HK-2 (cell line): ENCODE measurements around the gene ZNG1B.
"Not testable (repeated sequence)": the region's sequence is repeated elsewhere in the genome, so short reads cannot be mapped to it uniquely, and the experiment has no call there.

ENCODE experiments used
- DNase-seq: peaks from one replicate; pipeline ENCODE4 v3.0.0-alpha.2; 2018; ENCODE audit not compliant: unreplicated experiment

The ZNG1B gene

DNA sequence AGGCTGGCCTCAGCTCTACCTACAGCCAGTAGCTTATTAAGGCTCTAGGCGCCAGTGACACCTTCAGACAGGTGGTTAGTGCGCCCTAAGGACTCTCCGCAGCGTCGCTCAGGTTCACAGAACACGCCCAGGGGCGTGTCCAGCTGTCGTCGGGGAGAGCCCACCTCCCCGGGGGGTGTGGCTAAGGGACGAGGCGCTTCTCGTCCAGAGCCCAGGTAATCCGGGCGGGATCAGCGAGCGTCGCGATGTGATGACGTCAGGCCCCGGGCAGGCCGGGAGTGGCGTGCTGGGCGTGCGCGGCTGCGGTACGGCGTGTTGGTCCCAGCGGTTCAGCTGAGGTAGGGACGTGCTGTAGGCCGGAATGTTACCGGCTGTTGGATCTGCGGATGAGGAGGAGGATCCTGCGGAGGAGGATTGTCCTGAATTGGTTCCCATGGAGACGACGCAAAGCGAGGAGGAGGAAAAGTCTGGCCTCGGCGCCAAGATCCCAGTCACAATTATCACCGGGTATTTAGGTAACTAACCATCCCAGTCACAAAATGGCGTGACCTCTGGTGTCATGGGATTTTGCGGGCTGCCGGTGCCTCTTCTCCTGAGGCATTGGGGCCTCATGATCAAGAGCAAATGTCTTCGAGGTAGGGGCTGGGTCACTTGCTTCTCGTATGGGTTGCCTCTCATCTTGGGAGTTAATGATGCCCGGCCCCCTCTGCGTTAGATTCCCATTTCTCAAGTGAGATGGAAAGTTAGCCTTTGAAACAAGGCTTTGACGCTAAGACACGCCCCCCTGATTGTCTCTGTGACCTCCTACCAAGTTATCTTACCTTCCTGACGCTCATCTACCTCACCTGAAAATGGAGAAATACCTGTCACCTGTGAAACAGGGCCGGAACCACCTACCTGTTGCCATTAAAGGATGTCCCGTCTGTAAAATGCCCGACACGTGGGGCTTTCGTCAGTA is at the start of gene ZNG1B:
TSS of gene ZNG1B (plus strand) at position 184 of the 958 bp plus-strand sequence. CDS start at position 362, 178 bp downstream.
- DNase-seq: peak; percentile 0

DNA sequence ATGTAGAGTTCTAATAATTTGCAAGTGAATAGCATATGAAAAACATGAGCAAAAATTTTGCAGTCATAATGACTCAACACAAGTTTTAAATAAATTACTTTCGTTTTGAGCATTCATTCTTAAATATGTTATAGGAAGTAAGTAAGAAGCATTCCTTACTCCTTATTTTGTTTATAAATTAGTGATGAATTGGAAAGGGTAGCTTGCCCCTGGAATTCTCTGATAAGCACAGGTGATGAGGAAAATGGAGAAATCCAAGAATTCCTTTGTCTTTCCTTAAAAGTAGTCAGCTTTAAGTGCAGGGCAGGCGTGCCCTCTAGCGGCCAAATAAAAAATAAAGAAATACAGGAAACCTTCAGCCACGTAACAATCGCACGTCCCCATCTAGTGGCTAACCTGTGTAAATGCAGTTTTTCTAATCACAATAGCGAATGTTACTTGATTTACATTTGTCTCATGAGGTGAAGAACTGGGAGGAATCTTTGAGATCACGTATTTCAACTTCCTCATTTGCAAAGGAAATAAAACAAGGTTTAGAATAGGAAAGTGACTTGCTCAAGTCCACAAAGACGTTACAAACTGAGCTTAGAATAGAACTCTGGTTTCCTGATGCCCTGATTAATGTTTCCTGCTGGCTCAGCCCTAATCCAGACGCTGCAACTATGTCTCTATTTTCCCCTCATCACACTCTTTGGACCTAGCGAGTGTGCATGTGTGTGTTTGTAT is 47.2 kb upstream of the ZNG1B start:
- DNase-seq: peak; percentile 67

DNA sequence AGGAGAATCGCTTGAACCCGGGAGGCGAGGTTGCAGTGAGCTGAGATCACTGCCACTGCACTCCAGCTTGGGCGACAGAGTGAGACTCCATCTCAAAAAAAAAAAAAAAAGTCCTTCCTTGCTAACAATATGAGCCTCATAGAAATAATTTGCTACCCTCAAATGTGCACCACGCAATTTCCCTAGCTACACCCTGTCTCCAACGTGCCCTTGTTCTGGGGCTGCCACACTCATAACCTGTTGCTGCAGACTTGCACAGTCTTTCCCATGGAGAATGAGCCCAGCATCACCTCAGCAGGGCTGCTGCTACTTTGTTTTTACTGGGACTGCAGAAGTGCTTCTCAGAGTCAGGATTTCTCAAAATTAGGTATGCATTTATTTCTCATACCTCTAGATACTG is 46.4 kb upstream of the ZNG1B start:
- DNase-seq: no peak

DNA sequence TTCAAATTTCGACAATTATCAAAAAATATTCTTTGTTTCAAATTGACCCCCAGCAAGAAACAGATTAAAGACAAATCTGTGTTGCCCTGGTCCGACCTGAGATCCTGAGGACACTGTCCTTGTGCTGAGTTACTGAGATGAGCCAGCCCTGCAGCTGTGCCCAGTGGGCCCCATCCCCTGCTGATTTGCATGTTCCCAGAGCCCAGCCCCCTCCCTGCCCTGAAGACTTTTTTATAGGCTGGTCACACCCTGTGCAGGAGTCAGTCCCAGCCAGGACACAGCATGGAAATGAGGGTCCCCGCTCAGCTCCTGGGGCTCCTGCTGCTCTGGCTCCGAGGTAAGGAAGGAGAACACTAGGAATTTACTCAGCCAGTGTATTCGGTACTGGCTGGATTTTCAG is 31.4 kb upstream of the ZNG1B start:
- DNase-seq: no peak

DNA sequence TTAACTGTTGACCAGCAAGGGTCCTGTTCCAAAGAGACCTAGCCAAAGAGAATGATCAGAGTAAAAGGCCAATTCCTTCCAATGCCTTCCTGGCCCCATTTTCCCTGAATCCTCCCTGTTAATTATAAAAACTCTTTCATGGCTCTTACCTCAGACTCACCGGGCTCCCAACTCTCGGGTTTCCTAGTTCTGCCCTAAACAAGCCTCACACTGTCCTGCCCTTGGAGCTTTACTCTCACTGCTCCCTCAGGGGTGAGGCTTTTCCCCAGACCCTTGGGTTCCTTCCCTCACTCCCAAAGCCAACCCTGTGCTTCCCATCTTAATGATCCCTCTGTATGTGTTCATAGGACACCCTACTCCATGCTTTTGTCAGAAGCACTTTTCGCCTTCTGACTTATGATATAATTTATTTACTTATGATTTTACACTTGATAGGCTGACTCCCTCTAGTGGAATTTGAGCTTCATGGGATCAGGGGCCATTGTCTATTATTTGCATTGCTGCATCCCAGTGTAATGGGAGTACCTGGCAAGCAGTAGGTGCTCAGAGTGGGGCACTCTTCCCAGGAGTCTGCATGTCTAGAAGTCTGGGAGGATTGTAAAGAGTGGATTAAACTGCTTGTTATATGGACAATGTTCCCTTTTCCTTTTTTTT is 29.9 kb upstream of the ZNG1B start:
- no peak for DNase-seq

DNA sequence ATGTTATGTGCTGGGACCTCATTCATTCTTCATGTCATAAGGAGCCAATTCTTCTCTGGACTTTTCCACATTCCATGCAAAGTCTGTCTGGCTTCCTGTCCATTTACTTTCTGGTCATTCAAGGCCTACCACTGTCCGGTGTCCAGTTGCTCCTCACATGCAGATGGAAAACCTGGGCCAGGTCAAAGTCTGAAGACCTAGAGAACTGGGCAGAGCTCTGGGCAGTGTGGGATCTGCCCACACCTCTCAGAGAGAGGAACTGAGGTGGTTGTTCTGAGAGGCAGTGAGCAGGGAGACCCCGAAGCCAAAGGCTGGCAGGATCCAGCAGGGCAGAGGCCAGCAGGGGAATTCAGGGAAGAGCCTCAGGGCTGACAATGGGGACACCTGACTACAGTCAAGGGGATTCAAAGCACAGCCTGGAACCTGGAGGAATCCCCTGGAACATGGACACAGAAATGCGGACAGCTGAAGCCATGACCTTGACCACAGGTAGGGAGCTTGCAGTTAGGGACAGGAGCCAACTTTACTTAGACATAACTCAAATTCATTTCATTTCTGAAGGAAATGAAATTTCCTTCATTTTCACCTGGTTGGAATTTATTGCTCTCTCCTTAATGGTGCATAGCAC is 25.7 kb upstream of the ZNG1B start:
- DNase-seq: not testable (repeated sequence)

DNA sequence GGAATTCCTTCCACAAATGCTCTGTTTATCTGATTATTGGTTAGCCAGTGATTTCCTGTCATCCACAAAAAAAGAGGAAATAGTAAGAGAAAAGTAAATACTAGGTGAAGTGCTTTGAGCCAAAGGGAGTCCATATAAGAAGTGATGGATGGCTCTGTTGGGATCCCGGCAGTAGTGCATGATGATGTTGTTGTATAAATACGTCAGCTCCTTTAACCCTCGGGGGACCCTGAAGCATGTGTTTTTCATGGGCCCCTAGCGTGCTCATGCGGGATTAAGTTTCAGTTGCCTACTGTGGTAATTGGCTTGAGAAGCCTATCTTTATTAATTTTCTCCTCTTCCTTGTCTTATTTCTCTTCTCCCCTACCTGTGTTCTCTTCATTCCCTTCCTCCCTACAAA is 24.7 kb upstream of the ZNG1B start:
- DNase-seq: not testable (repeated sequence)

DNA sequence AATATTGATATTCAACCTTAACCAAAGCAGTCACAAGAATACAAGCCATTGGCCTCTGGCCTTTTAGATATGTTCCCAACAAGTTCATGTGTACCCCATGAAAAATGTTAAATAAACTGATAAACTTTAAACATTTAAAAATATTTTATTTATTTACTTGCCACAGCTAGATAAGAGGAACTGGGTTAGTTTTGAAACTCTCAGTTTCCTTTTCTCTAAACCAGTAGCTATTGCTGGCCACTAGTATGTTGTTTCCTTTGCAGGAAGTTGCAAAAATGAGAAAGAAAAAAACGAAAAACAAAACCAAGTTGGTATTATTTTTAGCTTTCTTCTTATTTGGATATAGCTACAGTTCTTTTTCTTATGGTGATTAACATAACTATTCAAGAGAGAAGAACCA is 5.7 kb upstream of the ZNG1B start:
- DNase-seq: not testable (repeated sequence)

DNA sequence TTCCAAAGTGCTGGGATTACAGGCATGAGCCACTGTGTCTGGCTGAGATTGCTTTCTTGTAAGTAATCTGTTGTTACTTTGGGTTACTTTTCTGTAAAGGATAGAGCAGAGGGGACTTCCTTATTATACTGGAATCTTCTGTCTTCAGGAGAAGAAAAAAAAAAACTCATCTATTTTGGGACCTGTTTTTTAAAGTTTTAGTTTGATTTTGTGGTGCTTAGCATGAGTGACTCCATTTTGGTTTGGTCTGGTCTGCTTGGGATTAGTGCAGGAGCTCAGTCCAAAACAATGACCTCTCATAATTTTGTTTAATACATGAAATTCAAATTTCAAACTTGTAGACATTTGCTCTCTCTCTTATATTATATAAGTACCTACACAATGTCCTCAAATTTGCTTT is 4.0 kb upstream of the ZNG1B start:
- not testable (repeated sequence) for DNase-seq

DNA sequence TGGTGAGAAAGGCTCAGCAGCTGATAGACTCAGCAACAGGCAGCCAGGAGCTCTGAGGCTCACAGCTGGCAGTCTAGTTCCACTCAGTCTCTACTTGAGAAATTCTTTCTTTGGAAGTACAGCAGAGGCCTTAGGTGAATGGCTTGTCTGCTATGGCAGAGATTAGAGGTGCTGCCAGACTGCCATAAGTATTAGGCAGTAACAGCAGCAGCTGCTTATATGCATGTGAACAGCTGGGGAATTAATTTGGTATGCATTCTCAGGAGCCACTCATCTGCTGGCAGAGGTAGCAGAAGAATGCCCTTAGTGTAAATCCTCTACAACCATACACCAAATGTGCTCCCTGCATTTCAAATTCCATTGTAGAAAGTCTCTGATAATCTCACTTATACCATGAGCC is 28.3 kb downstream of the ZNG1B start:
- DNase-seq: not testable (repeated sequence)

DNA sequence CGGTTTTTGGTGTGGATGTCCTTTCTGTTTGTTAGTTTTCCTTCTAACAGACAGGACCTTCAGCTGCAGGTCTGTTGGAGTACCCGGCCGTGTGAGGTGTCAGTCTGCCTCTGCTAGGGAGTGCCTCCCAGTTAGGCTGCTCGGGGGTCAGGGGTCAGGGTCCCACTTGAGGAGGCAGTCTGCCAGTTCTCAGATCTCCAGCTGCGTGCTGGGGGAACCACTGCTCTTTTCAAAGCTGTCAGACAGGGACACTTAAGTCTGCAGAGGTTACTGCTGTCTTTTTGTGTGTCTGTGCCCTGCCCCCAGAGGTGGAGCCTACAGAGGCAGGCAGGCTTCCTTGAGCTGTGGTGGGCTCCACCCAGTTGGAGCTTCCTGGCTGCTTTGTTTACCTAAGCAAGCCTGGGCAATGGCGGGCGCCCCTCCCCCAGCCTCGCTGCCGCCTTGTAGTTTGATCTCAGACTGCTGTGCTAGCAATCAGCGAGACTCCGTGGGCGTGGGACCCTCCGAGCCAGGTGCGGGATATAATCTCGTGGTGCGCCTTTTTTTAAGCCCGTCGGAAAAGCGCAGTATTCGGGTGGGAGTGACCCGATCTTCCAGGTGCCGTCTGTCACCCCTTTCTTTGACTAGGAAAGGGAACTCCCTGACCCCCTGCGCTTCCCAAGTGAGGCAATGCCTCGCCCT is 39.3 kb downstream of the ZNG1B start:
- not testable (repeated sequence) for DNase-seq

DNA sequence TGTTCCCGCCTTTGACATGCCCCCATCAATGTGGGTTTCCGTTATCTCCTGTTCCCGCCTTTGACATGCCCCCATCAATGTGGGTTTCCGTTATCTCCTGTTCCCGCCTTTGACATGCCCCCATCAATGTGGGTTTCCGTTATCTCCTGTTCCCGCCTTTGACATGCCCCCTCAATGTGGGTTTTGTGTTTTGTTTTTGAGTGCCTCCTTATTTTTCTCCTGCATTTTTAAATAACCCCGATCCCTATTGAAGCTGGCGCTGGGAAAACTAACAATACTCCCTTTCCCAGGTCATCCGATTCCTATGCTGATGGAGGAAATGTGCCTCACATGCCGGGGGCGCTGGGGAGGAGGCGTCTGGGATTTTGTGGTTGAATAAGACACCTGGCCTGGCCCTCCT is 59.0 kb downstream of the ZNG1B start:
- not testable (repeated sequence) for DNase-seq

DNA sequence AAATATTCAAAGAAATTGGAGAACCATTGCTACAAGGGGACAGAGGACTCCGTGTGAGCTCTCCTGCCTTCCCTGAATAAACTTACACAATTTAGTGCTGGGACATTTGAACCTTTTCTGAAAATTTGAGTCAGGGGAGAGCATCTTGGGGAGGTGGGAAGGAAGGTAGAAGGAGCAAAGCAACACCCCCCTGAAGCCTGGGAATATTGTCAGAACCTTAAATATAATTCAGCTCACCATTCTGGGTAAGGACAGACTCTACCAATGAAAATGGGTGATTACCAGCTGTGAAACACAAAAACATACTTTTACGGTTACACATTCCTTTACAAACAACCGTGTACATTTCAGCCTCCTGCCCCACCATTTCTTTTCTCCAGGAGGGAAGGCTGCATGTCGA is 60.9 kb downstream of the ZNG1B start, which contains the start of gene FOXD4L1:
TSS of gene FOXD4L1 (plus strand) at position 301 of the 400 bp plus-strand sequence. CDS start 592 bp downstream, outside the sequence.
- DNase-seq: not testable (repeated sequence)

DNA sequence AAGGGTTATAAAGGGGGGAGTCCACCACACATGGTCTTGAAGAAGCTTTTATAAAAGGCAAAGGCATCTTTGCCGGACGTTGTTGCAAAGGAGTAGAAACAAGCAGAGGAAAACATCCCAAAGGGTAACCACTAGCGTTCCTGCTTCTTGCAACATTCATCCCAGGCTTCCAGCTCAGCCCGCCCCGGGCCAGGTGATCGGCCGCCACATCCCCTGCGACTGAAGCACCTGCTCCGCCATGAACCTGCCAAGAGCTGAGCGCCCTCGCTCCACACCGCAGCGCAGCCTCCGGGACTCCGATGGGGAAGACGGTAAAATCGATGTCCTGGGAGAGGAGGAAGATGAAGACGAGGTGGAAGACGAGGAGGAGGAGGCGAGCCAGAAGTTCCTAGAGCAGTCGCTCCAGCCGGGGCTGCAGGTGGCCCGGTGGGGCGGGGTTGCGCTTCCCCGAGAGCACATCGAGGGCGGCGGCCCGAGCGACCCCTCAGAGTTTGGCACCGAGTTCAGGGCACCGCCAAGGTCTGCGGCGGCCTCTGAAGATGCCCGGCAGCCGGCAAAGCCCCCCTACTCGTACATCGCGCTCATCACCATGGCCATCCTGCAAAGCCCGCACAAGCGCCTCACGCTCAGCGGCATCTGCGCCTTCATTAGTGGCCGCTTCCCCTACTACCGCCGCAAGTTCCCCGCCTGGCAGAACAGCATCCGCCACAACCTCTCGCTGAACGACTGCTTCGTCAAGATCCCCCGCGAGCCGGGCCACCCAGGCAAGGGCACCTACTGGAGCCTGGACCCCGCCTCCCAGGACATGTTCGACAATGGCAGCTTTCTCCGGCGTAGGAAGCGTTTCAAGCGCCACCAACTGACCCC is 61.8 kb downstream of the ZNG1B start:
- DNase-seq: not testable (repeated sequence)

DNA sequence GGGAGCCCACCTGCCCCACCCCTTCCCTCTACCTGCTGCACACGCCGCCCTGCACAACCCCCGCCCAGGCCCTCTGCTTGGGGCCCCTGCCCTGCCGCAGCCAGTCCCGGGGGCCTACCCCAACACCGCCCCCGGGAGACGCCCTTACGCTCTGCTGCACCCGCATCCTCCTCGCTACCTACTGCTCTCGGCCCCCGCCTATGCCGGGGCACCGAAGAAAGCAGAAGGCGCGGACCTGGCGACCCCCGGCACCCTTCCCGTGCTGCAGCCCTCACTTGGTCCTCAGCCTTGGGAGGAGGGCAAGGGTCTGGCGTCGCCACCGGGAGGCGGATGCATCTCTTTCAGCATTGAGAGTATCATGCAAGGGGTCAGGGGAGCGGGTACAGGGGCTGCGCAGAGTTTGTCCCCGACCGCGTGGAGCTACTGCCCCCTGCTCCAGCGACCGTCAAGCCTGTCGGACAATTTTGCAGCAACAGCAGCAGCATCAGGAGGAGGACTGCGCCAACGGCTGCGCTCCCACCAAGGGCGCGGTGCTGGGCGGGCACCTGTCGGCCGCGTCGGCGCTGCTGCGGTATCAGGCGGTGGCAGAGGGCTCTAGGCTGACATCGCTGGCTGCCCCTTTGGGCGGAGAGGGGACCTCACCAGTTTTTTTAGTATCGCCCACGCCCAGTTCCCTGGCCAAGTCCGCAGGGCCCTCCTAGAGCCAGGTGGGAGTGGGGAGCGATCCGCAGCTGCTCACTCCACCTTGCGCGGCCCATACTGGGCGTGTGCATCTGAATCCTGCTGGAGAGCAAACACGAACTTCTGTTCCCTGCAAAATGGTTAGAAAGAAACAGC is 62.6 kb downstream of the ZNG1B start:
- not testable (repeated sequence) for DNase-seq

DNA sequence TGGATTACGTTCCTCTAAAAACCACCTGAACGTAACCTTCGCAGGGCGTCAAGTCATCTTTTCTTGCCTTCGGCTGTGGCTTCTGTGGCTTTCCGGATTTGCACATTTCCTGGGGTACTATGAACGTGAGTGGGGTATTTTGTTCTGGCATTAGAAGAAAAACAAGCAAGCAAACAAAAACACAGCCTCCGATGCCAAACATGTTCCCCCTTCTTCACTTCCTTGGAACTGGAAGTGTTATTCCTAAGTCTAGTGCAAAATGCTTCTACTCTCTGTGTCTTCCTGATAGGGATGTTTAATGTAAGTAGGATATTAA is 63.2 kb downstream of the ZNG1B start:
- DNase-seq: not testable (repeated sequence)

DNA sequence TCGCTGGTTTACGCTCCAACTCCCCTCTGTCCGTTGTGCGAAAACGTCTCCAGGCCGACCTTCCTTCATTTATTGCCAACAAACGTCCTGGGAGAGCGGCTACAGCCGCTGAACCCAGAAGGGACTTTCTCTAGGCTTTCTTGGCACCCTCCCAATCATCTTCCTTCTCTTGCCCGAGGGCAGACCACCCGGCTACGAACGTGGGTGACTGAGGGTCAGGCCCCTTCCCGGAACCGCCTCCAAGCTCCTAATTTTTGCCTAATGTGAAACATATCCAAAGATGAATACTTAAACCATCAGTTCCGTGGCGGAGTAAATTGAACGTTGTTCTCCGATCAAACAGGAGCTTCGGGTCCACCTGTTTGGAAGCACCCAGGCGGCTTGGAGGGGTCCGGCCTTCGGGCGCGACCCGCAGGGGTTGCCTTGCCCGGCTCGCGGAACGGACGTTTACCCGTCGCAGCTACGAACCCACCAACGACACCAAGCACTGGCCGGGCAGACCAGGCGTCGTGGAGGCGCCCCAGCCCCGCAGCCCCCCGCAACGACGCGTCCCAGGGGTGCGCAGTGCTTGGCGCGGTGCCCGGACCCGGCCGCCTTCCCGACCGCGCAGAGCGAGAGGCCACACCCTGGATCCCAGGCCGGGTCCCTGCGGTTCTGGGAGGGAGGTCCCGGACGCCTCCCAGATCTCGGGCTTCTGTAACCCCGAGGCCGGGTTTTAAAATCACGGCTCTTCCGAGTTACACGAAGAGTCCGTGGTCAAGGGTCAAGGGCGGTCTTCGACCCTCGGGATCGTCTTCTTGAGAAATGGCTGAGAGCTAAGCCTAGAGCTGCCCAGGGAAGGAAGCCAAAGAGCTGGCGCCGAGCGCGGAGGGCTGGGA is 65.0 kb downstream of the ZNG1B start:
- peak; percentile 4 for DNase-seq
